Thyroid gland (tissue), 4 donors: ENCODE measurements around the gene GFOD2. TPM values are rescaled to one million over a fixed set of nuclear protein-coding genes. Genes with fewer than 3 reads are reported as not detected.

Experiments
- DNase-seq, 2 donors: peaks; one replicate each; pipeline ENCODE4 v3.0.0-alpha.2; 2019
- H3K27ac ChIP-seq, 3 donors: fragments of 200-600 bp; sonication (generic); 1 replicate in 2 of 3; 2 replicates in 1 of 3; pipeline ENCODE4 v1.5.1; 2016 to 2019; ENCODE audit warnings: mild to moderate bottlenecking in 1 of 3, moderate library complexity in 1 of 3
- H3K27me3 ChIP-seq: fragments of 200-600 bp; sonication (generic); one replicate; pipeline ENCODE4 v1.5.1; 2019
- H3K36me3 ChIP-seq, 2 donors: fragments of 200-600 bp; sonication (generic); one replicate each; pipeline ENCODE4 v1.5.1; 2016 to 2019
- H3K4me1 ChIP-seq, 2 donors: fragments of 200-600 bp; sonication (generic); one replicate each; pipeline ENCODE4 v1.5.1; 2017 to 2019
- H3K4me3 ChIP-seq, 3 donors: fragments of 200-600 bp; sonication (generic); replicated peaks in 1 of 3; 1 replicate in 2 of 3; 2 replicates in 1 of 3; pipeline ENCODE4 v1.5.1; 2016; ENCODE audit warnings: mild to moderate bottlenecking in 1 of 3
- H3K9me3 ChIP-seq: fragments of 200-600 bp; sonication (generic); one replicate; pipeline ENCODE4 v1.5.1; 2017
- CTCF ChIP-seq, 6 experiments: fragments of 200-600 bp in 3 of 6; fragments of 450-650 bp in 3 of 6; sonication (generic) in 3 of 6; IDR thresholded peaks; one replicate each; pipeline ENCODE4 v1.5.1; 2016 to 2019; ENCODE audit warnings: antibody characterized with exemption in 6 of 6, mild to moderate bottlenecking in 2 of 6, inconsistent platforms in 1 of 6, moderate library complexity in 1 of 6
- POLR2A ChIP-seq, 2 donors: fragments of 450-650 bp; IDR thresholded peaks; one replicate each; pipeline ENCODE4 v1.6.1; 2017; ENCODE audit warnings: antibody characterized with exemption in 2 of 2, mild to moderate bottlenecking in 2 of 2, moderate library complexity in 1 of 2
- WGBS, 2 donors: methylation state at CpG; one replicate each; pipeline ENCODE4 v1.1.5; 2017; 5-methylcytosine and 5-hydroxymethylcytosine counted together
- intact Hi-C: fragments of 100-400 bp; cut with DNase I; formaldehyde crosslinking; loops from one replicate; pipeline ENCODE4 v1.15.1; 2023
- total RNA-seq, 4 donors: library from RNA; depleted of rRNA; stranded (reverse); fragments of >200 nt; gene quantifications; one replicate each; pipeline ENCODE4 v1.2.3, GENCODE V29; 2016

The GFOD2 gene
- total RNA-seq, 4 donors from 2014 or later, result 10.9 to 27.5 (median 23.7) TPM

- Histone ChIP-seq H3K27ac (peak within 1 kb of the TSS; percentile 76 to 87 (median 84)), H3K27me3 (no peaks in the 10 kb centered on the region), H3K4me1 (peaks cover 15 to 28% of the 10 kb centered on the region in 2 donors), H3K36me3 (no peaks in the 10 kb centered on the region), H3K4me3 (peak within 1 kb of the TSS; percentile 72 to 86 (median 85)), H3K9me3 (no peaks in the 10 kb centered on the region)
- intact Hi-C loops, result loop anchor here (5.0 to 10.0 kb wide), 3 partner anchors 105 to 268 kb away; partner anchors contain the start of genes CTCF, CTRL and PSMB10
- peak; percentile 86 to 87 for DNase-seq
- 17 to 21% methylated on average over 30 to 33 of the region's 78 CpGs for WGBS, 2 donors
- no peak for TF ChIP-seq CTCF (IDR thresholded peaks at IDR 0.05)
- peak in 1 of 2 donors; percentile 54 for TF ChIP-seq POLR2A (IDR thresholded peaks at IDR 0.05)
Observed at GRCh38 chr16:67666559-67667452, 52.3 kb downstream of the GFOD2 start, which contains the start of the genes C16orf86 and ENKD1. Gene C16orf86 (plus strand): TSS chr16:67666814. CDS start chr16:67666971, 157 bp downstream. Gene ENKD1 (minus strand): TSS chr16:67666750. CDS start chr16:67666442, 308 bp downstream.

- Histone ChIP-seq H3K4me3 (peak overlapping the region; percentile 72 to 86 (median 85)), H3K27ac (peak overlapping the region in 2 of 3 donors; percentile 76 to 84), H3K9me3 (no peaks in the 10 kb centered on the region), H3K4me1 (peaks cover 21 to 30% of the 10 kb centered on the region in 2 donors), H3K36me3 (no peaks in the 10 kb centered on the region), H3K27me3 (no peaks in the 10 kb centered on the region)
- 1 to 3% methylated on average over 16 to 31 of the region's 46 CpGs for WGBS, 2 donors
- DNase-seq, result peak; percentile 46 to 57
- intact Hi-C loops, result loop anchor here (5.0 to 10.0 kb wide), 3 partner anchors 104 to 269 kb away; partner anchors contain the start of genes CTCF, CTRL and PSMB10
- no peak for TF ChIP-seq POLR2A (IDR thresholded peaks at IDR 0.05)
- TF ChIP-seq CTCF (IDR thresholded peaks at IDR 0.05), result no peak
Observed at GRCh38 chr16:67666032-67666551, 53.0 kb downstream of the GFOD2 start.

- DNase-seq, result no peak
- WGBS, 2 donors, result 79% methylated on average over 5 of the region's 5 CpGs
- Histone ChIP-seq H3K27me3 (no peaks in the 10 kb centered on the region), H3K4me1 (peaks cover 22 to 32% of the 10 kb centered on the region in 2 donors), H3K4me3 (peak overlapping the region in 2 of 3 donors; percentile 72 to 86), H3K36me3 (no peaks in the 10 kb centered on the region), H3K27ac (no peak overlapping the region), H3K9me3 (no peaks in the 10 kb centered on the region)
- intact Hi-C loops, result loop anchor here (5.0 to 10.0 kb wide), 3 partner anchors 103 to 269 kb away; partner anchors contain the start of genes CTCF, CTRL and PSMB10
- TF ChIP-seq CTCF (IDR thresholded peaks at IDR 0.05), result no peak
- no peak for TF ChIP-seq POLR2A (IDR thresholded peaks at IDR 0.05)
Observed at GRCh38 chr16:67665598-67665997, 53.5 kb downstream of the GFOD2 start.

- TF ChIP-seq CTCF (IDR thresholded peaks at IDR 0.05) (no peak), POLR2A (IDR thresholded peaks at IDR 0.05) (no peak)
Observed at GRCh38 chr16:67664871-67665270, 54.2 kb downstream of the GFOD2 start.

More at GRCh38 chr16:67664871-67665270, 54.2 kb downstream of the GFOD2 start:
- 85 to 92% methylated on average over 7 of the region's 7 CpGs for WGBS, 2 donors
- Histone ChIP-seq H3K9me3 (no peaks in the 10 kb centered on the region), H3K27me3 (no peaks in the 10 kb centered on the region), H3K4me3 (no peak overlapping the region), H3K36me3 (no peaks in the 10 kb centered on the region), H3K4me1 (peaks cover 22 to 32% of the 10 kb centered on the region in 2 donors), H3K27ac (no peak overlapping the region)
- no peak for DNase-seq
- intact Hi-C loops, result loop anchor here (5.0 to 10.0 kb wide), 3 partner anchors 103 to 270 kb away; partner anchors contain the start of genes CTCF, CTRL and PSMB10
